ENCODE results near the gene MAN2A2. TPM values are rescaled to one million over a fixed set of nuclear protein-coding genes. Genes with fewer than 3 reads are reported as not detected.

Gene MAN2A2
- total RNA-seq, 1 experiment from 2014 or later = 64.9 TPM

DNA sequence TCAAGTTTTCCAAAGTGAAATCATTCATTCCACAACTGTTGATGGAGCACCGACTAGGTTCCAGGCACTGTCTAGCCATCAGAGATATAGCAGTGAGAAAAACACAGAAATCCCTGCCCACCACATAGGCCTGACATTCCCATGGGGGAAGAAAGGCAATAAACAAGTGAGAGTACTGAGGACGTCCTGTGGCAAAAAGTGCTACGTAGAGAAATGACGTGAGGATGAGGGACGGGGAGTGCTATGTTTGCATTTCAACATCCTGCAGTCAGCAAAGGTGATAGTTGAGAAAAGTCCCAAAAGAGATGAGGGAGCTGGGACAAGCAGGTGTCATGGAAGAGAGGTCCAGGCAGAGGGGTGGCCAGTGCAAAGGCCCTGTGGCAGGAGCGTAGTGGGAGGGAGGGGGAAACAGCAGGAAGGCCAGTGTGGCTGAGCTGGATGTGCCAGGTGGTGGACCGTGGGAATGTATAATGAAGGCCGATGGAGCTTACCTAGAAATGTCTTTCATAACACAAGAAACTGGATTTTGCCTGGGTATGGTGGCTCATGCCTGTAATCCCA lies 45.1 kb upstream of the MAN2A2 start:
- H3K4me3 ChIP-seq (ENCODE audit: low read depth, low read length) = no peak overlapping the region
- Mint-ChIP-seq H3K4me3 (ENCODE audit: unreplicated experiment) (no peak overlapping the region), H3K27ac (ENCODE audit: unreplicated experiment) (no peak overlapping the region), H3K36me3 (ENCODE audit: insufficient read depth, unreplicated experiment) (no peaks in the 10 kb centered on the region), H3K9me3 (ENCODE audit: unreplicated experiment) (no peaks in the 10 kb centered on the region), H3K4me1 (ENCODE audit: low read depth, unreplicated experiment) (peaks cover 7% of the 10 kb centered on the region), H3K27me3 (ENCODE audit: insufficient read depth, unreplicated experiment) (no peaks in the 10 kb centered on the region)
- no peak for TF ChIP-seq CTCF (IDR thresholded peaks at IDR 0.05; ENCODE audit: insufficient read depth in 1 of 2, low read depth in 1 of 2, low read length in 1 of 2, severe bottlenecking in 1 of 2, unreplicated experiment in 1 of 2)
- no peak for DNase-seq
- CTCF ChIA-PET = no interaction called here
- no peaks in the 10 kb centered on the region for H3K36me3 ChIP-seq (ENCODE audit: control insufficient read depth, insufficient read depth, low read length)
- POLR2A ChIA-PET = no interaction called here
- H3K9me3 ChIP-seq = no peaks in the 10 kb centered on the region
- intact Hi-C loops (cut with micrococcal nuclease; ENCODE audit: unreplicated experiment) = no loop called here
- BruUV-seq (replicated peaks) = no TSS peak
- H3K27me3 ChIP-seq (replicated peaks; ENCODE audit: control insufficient read depth, insufficient read depth, low read length) = no peaks in the 10 kb centered on the region
- peaks cover 37% of the 10 kb centered on the region for H3K4me1 ChIP-seq

DNA sequence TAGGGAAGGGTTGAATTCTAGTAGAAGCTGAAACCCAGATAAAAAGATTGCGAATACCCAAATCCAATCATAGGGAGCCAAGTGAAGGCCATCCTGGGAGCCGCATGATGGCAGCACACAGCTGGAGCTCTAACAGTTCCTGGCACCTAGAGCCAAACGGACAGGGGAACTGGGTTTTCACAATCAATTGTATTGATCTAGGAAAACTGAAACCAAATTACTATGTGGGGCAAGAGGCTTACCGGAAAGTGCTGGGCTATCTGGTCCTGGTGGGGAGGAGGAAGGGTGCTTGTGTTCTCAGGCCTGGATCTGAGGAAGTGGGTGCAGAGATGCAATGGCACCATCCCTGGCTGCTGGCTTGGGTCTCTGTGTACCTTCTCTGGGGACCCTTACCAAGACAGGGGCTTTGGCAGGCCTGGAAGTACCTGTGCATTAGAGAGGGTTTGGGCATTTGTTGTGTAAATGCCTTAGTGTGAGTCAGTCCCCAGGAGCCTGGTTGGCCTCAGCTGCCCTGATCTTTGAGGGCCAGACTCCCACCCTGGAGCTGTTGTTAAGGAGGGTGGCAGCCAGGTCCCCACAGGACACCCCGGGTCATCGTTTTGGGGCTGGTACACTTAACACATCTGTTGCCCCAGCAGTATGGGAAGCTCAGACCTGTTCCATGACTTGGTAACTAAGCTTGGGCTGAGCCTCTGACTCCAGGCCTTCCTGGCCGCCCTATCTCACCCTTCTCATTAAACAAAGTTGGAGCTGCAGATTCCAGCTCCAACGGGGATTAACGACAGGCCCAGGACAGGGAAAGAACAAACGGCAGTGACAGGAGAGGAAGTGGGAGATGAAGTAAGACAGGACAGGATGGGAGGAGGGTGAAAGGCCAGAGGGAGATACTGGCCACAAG lies 43.6 kb upstream of the MAN2A2 start:
- Histone ChIP-seq H3K27me3 (replicated peaks; ENCODE audit: control insufficient read depth, insufficient read depth, low read length) (no peaks in the 10 kb centered on the region), H3K4me1 (peaks cover 37% of the 10 kb centered on the region), H3K4me3 (ENCODE audit: low read depth, low read length) (no peak overlapping the region), H3K36me3 (ENCODE audit: control insufficient read depth, insufficient read depth, low read length) (no peaks in the 10 kb centered on the region), H3K9me3 (no peaks in the 10 kb centered on the region)
- Mint-ChIP-seq H3K4me3 (ENCODE audit: unreplicated experiment) (no peak overlapping the region), H3K9me3 (ENCODE audit: unreplicated experiment) (no peaks in the 10 kb centered on the region), H3K36me3 (ENCODE audit: insufficient read depth, unreplicated experiment) (no peaks in the 10 kb centered on the region), H3K4me1 (ENCODE audit: low read depth, unreplicated experiment) (peaks cover 7% of the 10 kb centered on the region), H3K27ac (ENCODE audit: unreplicated experiment) (no peak overlapping the region), H3K27me3 (ENCODE audit: insufficient read depth, unreplicated experiment) (no peaks in the 10 kb centered on the region)
- BruUV-seq (replicated peaks) = no TSS peak
- CTCF ChIA-PET = interaction anchor here (1.0 kb wide), 1 partner anchor 9 kb away, joined by 3 read pairs; the partner anchor contains the start of gene FURIN
- intact Hi-C loops (cut with micrococcal nuclease; ENCODE audit: unreplicated experiment) = no loop called here
- POLR2A ChIA-PET = interaction anchor here (0.6 to 0.7 kb wide), 3 partner anchors 119 to 445 kb away, joined by 3 to 8 read pairs (median 6); no protein-coding TSS in a partner anchor
- no peak for DNase-seq
- TF ChIP-seq CTCF (IDR thresholded peaks at IDR 0.05; ENCODE audit: insufficient read depth in 1 of 2, low read depth in 1 of 2, low read length in 1 of 2, severe bottlenecking in 1 of 2, unreplicated experiment in 1 of 2) = no peak

GRCh38 chr15:90860450-90860849 lies 42.7 kb upstream of the MAN2A2 start:
- Histone ChIP-seq H3K9me3 (no peaks in the 10 kb centered on the region), H3K36me3 (ENCODE audit: control insufficient read depth, insufficient read depth, low read length) (no peaks in the 10 kb centered on the region), H3K4me1 (peaks cover 32% of the 10 kb centered on the region), H3K4me3 (ENCODE audit: low read depth, low read length) (no peak overlapping the region), H3K27me3 (replicated peaks; ENCODE audit: control insufficient read depth, insufficient read depth, low read length) (no peaks in the 10 kb centered on the region)
- BruUV-seq (replicated peaks) = no TSS peak
- DNase-seq = no peak
- H3K4me3 Mint-ChIP-seq (ENCODE audit: unreplicated experiment) = no peak overlapping the region
- H3K27ac Mint-ChIP-seq (ENCODE audit: unreplicated experiment) = no peak overlapping the region
- CTCF ChIA-PET = no interaction called here
- H3K36me3 Mint-ChIP-seq (ENCODE audit: insufficient read depth, unreplicated experiment) = peaks cover under 1% of the 10 kb centered on the region
- POLR2A ChIA-PET = no interaction called here
- no peak for TF ChIP-seq CTCF (IDR thresholded peaks at IDR 0.05; ENCODE audit: insufficient read depth in 1 of 2, low read depth in 1 of 2, low read length in 1 of 2, severe bottlenecking in 1 of 2, unreplicated experiment in 1 of 2)
- H3K27me3 Mint-ChIP-seq (ENCODE audit: insufficient read depth, unreplicated experiment) = no peaks in the 10 kb centered on the region
- H3K4me1 Mint-ChIP-seq (ENCODE audit: low read depth, unreplicated experiment) = peaks cover 7% of the 10 kb centered on the region
- intact Hi-C loops (cut with micrococcal nuclease; ENCODE audit: unreplicated experiment) = no loop called here
- no peaks in the 10 kb centered on the region for H3K9me3 Mint-ChIP-seq (ENCODE audit: unreplicated experiment)

Data from Caco-2 (cell line).